GM21737 (cell line): Measurements from ENCODE around the gene PLEKHG2.

Experiments
- ATAC-seq: cut with Tn5 transposase; IDR thresholded peaks from one replicate; pipeline ENCODE4 v1.9.1; 2021; ENCODE audit warnings: mild to moderate bottlenecking, moderate library complexity; ENCODE audit not compliant: unreplicated experiment

PLEKHG2 gene

GRCh38 chr19:39406656-39407409 lies 5.6 kb upstream of the PLEKHG2 start, which contains the start of gene ZFP36:
TSS of gene ZFP36 (plus strand) at chr19:39406847. CDS start at chr19:39406905, 58 bp downstream.
- ATAC-seq, result peak; percentile 11

- ATAC-seq, result no peak
Measured at GRCh38 chr19:39407410-39407659, 5.1 kb upstream of the PLEKHG2 start.

GRCh38 chr19:39407660-39408391 lies 4.6 kb upstream of the PLEKHG2 start:
- ATAC-seq, result no peak

- ATAC-seq, result no peak
Measured at GRCh38 chr19:39408392-39409207, 3.9 kb upstream of the PLEKHG2 start.

GRCh38 chr19:39409208-39410016 lies 3.1 kb upstream of the PLEKHG2 start:
- no peak for ATAC-seq

- no peak for ATAC-seq
Measured at GRCh38 chr19:39410017-39410830, 2.2 kb upstream of the PLEKHG2 start.

GRCh38 chr19:39410831-39411080 lies 1.7 kb upstream of the PLEKHG2 start:
- ATAC-seq, result no peak

GRCh38 chr19:39411081-39411831 lies 1.2 kb upstream of the PLEKHG2 start:
- ATAC-seq, result no peak

GRCh38 chr19:39411832-39412099 lies 703 bp upstream of the PLEKHG2 start:
- ATAC-seq, result peak; percentile 20

GRCh38 chr19:39412867-39413271 lies 400 bp downstream of the PLEKHG2 start:
- no peak for ATAC-seq

GRCh38 chr19:39413272-39413910 lies 922 bp downstream of the PLEKHG2 start:
- no peak for ATAC-seq

- ATAC-seq, result no peak
Measured at GRCh38 chr19:39413911-39414608, 1.6 kb downstream of the PLEKHG2 start.

- ATAC-seq, result no peak
Measured at GRCh38 chr19:39415111-39416046, 2.9 kb downstream of the PLEKHG2 start.

- no peak for ATAC-seq
Measured at GRCh38 chr19:39416152-39417120, 4.0 kb downstream of the PLEKHG2 start.

GRCh38 chr19:39417463-39418181 lies 5.2 kb downstream of the PLEKHG2 start:
- no peak for ATAC-seq

GRCh38 chr19:39419003-39419402 lies 6.5 kb downstream of the PLEKHG2 start:
- ATAC-seq, result no peak
